ENCODE measurements around the gene ZRANB2.

Gene ZRANB2

DNA sequence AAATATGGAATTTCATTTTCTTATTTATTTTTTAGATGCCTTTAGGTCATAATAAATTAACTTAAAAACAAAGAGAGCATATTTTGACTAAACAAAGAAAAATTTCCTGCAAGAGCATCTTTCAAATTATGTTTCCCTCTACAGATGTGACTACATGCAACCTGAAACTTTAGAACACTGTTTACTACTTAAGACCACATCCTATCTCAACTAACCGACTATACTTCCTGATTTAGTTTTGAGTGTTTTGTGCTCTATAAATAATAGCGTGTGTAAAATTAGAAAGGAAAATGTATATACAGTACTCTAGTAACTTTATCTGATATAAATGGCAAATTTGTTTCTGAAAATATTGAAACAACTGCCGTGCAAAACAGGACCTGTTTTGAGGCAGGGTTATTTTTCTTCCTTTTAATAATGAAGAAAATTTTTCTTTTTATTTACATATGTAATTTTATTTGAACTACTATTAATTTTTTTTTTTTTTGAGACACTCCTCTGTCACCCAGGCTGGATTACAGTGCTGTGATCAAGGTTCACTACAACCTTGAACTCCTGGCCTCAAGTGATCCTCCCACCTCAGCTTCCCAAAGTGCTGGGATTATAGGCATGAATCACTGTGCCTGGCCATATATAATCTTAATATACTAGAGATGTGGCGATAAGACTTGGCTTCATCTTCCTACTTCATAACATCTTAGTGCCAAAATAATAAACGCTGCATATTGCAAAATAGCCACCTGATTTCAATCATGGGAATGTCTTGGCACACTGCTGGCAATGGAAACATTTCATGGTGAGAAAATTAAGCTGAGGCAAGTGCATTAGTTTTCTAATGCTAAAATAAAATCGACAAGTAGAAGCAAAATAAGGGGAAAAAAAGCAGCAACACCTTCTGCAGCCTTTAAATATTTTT, 12.3 kb downstream of the ZRANB2 start:
- no peak for DNase-seq (ENCODE audit: low read depth)

DNA sequence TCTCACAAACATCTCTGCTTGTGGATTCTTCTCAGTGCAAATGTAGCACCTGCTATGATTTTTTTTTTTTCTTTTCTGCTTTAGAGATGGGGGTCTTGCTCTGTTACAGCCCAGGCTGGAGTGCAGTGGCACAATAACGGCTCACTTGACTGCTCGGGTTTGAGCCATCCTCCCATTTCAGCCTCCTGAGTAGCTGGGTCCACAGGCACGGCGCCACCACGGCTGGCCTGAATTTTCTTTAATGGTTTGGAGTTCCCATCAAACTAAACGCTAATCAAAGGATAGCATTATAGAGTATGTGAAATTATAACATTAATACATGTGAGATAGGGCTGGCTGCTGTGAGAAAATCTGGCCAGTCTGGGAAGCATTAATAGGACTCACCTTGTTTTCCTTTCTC, 26.0 kb downstream of the ZRANB2 start:
- no peak for DNase-seq (ENCODE audit: low read depth)

DNA sequence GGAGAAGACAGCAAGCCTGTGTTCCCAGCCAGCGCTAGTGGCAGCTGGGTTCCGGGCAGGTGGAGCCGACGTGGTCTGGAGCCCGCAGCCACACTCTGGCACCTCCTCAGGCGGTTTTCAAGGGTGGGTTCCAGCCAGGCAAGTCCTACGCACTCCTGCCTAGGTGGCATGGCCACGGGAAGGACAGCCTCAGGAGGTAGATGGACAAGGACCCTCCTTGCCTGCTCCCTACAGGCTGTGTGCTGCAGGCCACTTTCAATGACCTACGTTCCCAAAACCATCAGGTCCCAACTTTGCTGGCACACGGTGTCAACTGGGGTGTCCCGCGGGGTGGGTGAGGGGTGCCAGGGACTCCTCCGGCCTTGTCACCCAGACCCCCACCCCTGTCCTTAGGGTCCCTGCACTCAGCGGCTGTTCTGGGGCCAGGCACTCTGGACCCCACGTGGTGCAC, 26.5 kb downstream of the ZRANB2 start:
- no peak for DNase-seq (ENCODE audit: low read depth)

DNA sequence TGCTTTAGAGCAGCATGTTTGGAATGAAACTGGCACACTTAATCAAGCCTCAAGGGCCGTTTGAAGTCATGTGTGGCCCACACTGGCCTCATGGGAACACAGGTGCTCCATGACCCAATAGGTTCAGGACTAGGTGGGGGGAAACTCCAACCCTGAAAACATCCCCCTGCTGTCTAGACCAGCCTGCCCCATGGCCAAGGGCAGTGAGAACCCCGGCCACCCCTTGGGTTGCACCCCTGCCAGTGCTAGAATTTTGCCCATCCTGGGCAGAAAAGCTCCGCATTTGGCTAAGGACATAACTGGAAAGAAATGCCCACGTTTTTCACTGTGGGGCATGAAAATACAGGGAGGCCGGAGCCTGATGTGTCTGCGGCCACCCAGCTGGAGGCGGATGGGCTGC, 27.1 kb downstream of the ZRANB2 start:
- no peak for DNase-seq (ENCODE audit: low read depth)

DNA sequence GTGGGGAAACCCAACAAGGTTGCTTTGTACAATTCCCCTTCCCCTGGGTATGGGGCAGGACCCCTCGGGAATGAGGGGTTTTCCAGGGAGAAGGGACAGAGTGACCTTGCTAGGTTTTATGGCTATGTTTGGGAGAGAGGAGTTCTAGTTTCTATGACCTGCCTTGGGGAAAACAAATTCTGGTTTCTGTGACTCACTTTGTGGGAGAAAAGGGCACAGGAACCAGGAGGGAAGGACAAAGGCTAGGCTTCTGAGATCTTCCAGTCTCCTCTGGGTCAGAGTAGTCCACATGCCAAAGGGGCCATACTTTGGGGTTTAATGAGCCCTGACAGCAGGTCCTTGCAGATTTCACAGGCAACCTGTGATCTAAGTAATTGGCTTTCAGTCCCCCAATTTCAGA, 27.7 kb downstream of the ZRANB2 start:
- DNase-seq (ENCODE audit: low read depth), result no peak

DNA sequence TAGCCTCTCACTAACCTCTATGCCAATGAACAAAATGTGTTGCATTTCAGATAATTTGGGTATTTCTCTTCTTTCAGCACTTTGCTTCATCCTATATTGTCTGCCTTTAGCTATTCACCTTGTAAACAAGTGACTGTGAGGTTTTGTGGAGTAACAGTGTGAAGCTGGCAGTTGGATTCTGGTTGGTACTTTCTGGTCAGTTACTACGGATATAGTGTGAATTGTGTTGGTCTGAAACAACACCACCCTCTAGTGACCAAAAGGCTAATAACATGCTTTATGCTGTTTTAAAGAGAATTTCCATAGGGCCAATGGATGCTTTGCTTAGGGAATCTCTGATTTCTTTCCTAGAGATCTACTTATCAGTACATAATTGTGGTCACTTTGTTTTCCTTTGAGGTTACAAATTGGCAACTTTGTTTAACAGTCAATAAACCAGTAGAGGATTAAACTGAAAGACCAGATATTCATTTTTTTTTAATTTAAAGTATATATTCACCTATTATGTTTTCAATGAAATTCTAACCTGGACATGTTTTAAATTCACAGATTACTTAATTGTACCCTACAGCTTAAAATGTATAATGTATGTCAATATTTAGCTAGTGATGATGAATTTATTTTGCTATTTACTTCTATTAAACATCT, 30.8 kb downstream of the ZRANB2 start:
- no peak for DNase-seq (ENCODE audit: low read depth)

DNA sequence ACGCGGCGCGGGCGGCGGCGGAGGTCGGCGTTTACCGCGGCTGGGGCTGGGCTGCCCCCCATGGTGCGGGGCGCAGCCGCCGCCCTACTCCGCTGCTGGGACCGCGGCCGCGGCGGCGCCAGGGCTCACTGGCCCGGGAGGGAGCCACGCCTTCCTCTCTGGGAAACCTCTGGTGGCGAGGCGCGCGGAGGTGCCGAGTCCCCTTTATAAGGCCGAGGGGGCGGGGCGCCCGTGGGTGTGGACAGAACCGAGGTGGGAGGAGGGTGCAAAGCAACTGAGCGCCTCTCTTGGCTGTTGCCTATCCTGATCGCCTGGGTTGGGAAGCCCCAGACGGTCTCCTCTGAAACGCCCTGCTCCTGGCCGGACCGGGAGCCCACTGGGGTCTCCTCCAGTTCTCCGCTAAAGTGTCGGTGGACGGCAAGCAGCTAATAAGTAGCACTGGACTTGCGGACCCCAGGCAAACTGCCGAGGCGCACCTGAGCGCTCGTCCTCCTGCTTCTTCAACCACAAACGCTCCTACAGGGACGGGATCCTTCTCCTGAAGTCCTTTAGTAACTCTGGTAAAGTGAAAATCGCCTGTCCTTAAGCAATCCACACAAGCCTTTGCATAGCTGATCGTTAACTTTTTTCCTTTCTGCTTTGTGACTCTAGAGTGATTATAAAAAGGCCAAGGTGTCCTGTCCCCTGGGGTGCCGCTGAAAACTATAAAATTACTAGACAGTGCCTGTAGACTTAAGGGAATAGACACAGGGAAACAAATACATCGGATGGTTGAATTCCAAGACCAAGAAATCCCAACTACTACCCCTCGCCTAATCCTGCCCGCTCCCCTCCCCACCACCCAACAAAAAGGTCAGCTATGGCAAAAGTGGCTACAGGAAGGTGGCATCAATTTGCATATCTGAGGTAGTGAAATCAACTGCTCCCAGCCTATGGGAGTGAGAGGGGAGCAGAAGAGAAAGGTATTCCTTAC, 32.9 kb downstream of the ZRANB2 start, which contains the start of gene PTGER3:
TSS of gene PTGER3 (minus strand) at position 182 of the 973 bp plus-strand sequence. CDS start 239 bp downstream, outside the sequence.
- DNase-seq (ENCODE audit: low read depth), result peak; percentile 9

DNA sequence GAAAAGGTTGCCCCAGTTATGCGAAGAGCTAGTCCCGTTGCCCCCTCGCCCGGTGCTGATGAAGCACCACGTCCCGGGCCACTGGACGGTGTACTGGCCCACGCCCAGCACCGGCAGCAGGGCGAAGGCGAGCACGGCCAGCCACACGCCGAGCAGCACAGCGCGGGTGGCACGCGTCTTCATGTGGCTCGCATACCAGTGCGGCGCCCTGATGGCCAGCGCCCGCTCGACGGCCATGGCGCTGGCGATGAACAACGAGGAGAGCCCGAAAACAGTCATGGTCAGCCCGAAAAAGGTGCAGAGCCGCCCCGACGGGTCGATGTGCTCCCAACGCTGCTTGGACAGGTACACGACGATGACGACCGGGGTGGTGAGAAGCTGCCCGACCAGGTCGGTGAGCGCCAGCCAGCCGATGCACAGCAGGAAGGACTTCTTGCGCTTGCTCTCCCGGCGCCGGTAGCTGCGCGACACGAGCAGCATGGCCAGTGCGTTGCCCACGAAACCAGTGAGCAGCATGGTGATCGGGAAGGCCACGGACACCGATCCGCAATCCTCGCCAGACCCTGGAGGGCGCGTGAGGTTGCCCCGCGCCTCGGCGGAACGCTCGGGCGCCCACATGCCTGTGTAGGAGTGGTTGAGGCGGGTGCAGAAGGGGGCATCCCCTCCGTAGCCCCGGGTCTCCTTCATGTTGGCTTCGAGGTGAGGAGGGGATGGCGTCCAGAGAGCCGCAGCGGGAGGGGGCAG, 33.8 kb downstream of the ZRANB2 start:
- DNase-seq (ENCODE audit: low read depth), result no peak

DNA sequence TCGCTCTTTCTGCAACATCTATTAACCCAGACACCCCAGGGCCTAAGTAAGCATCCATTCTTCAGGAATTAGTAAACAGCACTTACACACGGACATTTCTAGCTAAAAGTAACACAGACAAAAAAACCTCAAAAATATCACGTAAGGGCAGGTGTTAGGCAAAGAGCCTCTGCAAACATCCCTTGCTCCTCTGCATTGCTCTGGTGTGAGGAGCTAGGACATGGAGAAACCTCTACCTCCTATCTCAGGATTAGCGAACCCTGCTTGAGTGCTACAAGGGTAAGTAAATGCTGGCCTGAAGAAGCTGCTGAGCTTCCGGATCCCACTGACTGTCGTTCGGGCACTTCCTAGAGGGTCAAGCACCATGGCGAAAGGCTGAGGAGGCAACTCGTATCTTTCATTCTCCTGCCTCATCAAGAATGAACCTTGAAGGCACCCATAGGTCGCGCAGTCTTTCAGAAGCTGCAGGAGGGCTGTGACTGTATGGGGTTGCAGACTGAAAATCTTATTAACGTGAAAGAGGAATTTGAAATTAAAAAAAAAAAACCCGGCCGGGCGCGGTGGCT, 35.3 kb downstream of the ZRANB2 start:
- DNase-seq (ENCODE audit: low read depth), result no peak

DNA sequence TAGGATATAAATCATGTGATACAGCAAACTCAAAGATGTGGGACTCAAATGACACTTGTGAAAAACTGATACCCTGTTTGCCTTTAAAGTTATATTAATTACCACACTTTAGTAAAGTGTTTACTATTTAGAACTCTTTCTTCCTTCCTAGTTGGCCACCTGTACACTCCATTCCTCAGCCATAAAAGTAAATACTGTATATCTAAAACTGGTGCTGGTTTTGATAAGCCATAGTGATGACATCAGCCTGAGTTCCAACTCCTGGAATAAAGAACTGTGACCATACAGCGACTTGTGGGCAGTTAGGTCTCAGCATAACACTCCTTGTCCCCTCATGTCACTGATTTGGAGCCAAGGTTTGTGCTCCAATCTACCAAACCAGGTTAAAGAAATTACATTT, 36.0 kb downstream of the ZRANB2 start:
- no peak for DNase-seq (ENCODE audit: low read depth)

DNA sequence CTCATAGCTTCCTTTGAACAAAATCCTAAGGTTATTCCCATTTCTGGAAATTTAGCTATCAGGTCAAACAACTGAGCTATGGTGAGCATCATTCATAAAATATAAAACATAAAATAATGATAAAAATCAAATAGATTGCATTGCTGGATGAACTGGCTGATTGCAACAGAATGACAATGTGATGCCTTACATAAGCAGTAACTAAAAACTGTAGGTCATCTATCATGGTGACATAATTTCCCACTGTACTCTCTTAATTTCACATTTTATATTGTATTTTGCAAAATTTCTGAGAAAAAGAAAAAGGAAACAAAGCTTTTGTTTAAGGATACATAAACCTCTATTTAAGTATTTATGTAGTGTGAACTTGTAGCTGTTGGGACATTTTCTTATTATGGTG, 37.8 kb downstream of the ZRANB2 start:
- no peak for DNase-seq (ENCODE audit: low read depth)

DNA sequence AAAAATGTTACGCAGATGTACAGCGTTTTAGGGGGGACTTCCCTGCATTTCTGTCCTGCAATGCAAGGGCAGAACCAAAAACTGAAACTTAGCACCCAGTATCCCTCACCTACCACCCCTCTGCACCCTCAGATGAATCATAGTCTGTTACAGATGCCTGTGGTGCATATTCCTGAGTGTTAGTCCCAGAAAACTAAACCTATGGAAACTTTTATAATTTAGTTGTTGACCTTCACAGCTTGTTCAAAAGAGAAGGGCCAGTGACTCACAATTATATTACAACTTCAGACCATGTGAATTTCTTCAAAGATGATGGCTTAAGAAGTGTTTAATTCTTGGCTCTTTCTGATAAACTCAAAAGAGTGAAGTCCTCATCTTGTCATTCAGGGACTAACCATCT, 39.0 kb downstream of the ZRANB2 start:
- no peak for DNase-seq (ENCODE audit: low read depth)

DNA sequence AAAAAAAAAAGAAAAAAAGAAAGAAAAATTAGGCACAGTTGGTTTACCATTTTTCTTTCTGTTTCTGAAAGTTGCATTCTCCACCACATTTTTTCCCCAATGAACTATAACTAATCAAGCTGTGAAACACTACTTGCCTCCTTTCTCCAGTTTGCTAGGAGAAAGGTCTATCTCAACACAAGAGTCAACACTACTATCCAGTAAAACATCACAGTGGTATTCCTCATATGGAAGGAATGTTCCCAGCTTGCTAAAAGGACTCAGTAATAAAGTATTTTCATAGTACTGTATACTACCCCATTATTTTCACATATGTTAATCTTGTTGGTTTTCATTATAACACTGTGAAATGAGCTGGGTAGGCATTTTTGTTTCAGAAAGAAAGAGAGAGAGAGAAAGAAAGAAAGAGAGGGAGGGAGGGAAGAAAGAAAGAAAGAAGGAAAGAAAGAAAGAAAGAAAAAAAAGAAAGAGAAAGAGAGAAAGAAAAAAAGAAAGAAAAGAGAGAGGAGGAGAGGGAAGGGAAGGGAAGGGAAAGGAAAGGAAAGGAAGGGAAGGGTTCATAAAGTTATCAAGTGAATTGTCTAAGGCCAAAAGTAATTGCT, 41.1 kb downstream of the ZRANB2 start:
- no peak for DNase-seq (ENCODE audit: low read depth)

DNA sequence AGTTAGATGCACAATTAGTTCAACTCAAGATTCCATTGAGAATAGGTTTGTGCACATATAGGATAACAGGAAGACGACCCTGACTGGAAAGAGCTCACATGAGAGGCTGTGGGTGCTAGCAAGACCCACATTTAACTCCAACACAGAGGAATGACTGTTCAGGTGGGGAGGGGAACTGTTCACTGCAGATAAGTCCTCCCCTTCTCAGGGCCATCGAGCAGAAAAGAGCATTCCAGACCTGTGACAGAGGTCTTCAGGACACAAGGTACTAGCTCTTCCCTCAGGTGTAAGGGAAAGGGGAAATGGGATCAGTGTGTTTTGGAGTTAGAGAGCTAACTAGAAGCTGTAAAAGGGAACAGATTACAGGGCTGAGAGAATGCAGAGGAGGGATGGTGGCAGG, 41.9 kb downstream of the ZRANB2 start:
- no peak for DNase-seq (ENCODE audit: low read depth)

DNA sequence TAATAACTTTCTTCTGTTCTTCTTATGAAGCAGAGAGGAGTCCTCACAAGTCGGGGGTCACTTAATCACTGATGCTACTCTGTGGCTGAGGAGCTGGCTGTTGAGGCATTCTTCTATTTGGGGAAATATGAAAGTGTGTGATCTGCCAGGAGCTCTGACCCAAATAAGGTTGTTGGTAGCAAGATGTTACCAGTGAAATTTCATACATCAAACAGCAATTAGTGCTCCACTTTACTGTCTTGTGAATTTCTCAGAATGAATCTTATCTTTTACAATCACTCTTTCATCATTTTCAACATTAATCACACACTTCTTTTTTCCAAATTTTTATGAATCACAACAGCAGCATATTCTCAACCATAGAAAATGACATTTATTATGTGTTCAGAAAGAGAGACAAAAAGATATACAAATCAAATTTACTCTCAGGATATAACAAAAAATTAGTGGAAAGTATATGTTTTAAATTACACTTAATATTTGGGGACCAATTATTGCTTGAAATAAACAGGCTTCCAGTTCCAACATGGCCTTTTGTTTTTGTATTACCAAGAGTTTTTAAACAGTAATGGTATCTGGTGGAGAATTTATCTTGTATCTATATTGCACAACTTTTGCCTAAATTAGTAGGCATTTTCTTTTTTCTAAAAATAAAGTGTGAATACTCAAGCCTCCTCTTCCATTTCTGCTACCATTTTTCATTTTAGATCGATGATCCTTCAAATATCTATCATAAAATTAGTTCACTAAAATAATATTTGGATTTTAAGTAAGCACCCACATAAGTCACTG, 42.8 kb downstream of the ZRANB2 start:
- DNase-seq (ENCODE audit: low read depth), result no peak

DNA sequence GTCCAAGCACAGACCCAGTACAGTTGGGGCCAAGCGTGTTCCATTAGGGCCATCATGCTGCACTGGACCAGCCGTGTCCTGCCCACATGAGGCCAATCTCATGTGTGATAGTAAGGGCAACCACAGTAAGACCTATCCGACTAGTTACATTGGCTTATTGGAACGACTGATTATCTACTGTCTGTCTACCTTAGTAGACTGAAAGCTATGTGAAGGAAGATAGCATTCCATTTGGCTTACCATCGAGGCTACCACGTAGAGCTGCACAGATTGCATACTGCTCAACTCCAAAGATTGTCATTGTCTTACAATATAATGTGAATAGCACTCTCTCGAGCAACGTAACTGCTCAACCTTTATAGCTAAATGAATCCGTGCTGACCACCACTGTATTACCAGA, 43.8 kb downstream of the ZRANB2 start:
- no peak for DNase-seq (ENCODE audit: low read depth)

DNA sequence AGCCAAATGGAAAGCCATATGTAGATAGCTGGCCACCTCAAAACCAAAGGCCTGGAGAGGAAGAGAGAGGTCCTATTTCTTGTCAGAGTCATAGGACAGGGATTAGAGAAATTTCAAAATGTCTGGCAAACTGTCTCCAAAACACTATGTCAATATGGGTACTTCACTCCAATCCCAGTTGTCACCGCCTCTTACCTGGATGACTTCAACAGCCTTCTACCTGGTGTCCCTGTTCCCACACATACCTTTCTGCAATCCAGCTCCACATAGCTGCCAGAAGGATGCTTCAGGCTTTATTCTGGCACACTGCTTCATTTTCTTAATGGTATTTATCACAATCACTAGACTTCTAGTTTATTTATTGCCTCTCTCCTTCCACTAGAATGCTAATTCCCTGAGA, 47.7 kb downstream of the ZRANB2 start:
- DNase-seq (ENCODE audit: low read depth), result no peak

DNA sequence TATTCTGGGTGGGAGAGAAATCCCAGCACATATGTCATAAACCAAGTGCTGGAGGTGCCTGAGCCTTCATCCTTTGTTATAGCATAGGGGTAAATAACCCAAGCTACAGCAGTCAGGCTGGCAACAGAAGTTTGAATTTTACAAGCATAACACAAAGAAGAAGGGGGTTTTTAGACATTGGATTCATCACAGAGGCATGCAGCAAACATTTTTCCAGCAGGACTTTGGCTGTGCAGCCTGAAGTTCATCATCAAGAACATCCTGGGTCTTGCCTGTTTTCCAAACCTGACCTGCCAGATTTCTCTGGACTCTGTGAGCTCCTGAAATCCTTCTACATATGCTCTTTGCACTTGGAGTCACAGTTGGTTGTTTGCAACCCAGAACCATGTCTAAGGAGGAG, 49.4 kb downstream of the ZRANB2 start:
- no peak for DNase-seq (ENCODE audit: low read depth)

DNA sequence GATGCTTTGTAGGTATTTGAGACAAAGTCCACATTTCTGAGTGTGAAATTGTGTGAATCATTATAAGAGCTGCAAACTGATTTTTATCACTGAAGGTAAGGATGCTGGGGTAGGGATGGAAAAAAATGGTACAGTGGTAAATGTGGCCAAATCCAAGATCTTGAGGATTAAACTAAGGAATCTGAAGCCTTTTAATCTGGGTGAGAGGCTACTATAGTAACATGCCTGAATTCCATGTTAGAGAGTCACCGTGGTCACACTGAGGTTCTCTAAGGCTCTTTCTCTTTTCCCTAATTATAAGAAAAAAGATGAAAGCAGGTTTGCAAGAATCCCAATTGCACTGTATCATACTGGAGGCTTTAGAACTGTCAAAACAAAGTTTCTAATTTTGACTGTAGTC, 50.8 kb downstream of the ZRANB2 start:
- DNase-seq (ENCODE audit: low read depth), result no peak

DNA sequence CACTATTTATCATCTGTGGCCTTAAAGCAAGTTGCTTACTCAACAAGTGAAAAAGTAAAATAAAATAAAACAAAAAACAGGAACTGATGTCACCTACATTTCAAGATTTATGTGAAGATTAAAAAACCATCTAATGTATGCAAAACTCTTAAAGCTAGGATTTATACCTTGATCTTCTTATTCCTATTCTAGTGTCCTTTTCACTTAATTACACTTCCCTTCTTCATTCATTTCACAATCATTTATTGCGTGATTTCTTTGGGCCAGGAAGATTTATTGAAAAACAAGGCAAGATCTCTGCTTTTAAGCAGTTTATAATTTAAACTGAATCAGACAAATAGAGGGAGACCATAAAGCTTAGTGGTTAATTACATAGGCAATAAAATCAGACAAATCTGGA, 51.9 kb downstream of the ZRANB2 start:
- DNase-seq (ENCODE audit: low read depth), result no peak

Data from activated gamma-delta T cell treated with anti-CD3 and anti-CD28 coated beads, Interleukin-2, amount 50 U/mL, for 16 hours (primary cell).